ENCODE results near the gene PGAP6. TPM values are rescaled to one million over a fixed set of nuclear protein-coding genes. Genes with fewer than 3 reads are reported as not detected.
"Not testable (repeated sequence)": the region's sequence is repeated elsewhere in the genome, so short reads cannot be mapped to it uniquely, and the experiment has no call there.

Gene PGAP6
- total RNA-seq, 1 donor from 2014 or later: 44.2 TPM

DNA sequence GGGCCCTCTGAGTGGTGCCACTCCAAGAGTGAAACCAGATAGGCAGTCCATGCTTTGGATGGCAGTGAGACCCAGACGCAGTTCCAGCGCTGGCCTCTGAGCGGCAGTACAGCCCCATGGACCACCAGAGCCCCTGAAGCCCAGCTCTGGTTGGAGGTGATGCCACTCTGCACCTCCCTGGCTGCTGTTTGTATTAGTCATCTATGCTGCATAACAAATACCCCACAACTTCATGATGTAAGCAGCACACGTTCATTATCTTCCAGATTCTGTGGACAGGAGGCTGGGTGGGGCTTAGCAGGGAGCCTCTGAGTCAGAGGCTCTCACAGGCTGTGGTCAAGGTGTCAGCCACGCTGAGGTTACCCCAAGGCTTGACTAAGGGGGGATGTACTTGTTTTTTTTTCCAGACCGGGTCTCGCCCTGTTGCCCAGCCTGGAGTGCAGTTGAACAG, 10.1 kb upstream of the PGAP6 start:
- peak; percentile 55 for DNase-seq (ENCODE audit: low read depth)
- no peaks in the 10 kb centered on the region for H3K27me3 ChIP-seq (ENCODE audit: control insufficient read depth, insufficient read depth, low read length)
- TF ChIP-seq, protein P1, sequence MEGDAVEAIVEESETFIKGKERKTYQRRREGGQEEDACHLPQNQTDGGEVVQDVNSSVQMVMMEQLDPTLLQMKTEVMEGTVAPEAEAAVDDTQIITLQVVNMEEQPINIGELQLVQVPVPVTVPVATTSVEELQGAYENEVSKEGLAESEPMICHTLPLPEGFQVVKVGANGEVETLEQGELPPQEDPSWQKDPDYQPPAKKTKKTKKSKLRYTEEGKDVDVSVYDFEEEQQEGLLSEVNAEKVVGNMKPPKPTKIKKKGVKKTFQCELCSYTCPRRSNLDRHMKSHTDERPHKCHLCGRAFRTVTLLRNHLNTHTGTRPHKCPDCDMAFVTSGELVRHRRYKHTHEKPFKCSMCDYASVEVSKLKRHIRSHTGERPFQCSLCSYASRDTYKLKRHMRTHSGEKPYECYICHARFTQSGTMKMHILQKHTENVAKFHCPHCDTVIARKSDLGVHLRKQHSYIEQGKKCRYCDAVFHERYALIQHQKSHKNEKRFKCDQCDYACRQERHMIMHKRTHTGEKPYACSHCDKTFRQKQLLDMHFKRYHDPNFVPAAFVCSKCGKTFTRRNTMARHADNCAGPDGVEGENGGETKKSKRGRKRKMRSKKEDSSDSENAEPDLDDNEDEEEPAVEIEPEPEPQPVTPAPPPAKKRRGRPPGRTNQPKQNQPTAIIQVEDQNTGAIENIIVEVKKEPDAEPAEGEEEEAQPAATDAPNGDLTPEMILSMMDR (IDR thresholded peaks at IDR 0.05; ENCODE audit: insufficient read depth, low read length, severe bottlenecking): peak; percentile 69
- H3K4me3 ChIP-seq (ENCODE audit: low read depth, low read length): no peak overlapping the region
- no peaks in the 10 kb centered on the region for H3K36me3 ChIP-seq (ENCODE audit: control insufficient read depth, insufficient read depth, low read length)
- no peak for FAIRE-seq

DNA sequence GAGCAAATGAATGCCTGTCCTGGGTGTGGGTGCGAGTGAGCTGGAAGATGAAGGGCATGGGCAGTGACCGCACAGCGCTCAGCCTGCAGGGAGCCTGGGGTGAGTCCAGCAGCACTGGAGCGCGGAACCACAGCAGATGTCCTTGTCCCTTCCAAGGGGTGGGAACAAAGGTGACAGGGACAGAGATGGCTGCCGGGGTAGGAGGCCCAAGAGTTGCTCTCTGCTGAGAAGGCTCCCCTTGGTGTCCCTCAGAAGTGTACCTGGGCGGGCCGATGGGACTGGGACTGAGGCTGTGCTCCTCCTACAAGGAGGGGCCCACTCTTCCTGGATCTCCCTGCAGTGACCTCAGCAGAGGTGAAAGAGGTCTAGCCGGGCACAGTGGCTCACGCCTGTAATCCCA, 7.6 kb upstream of the PGAP6 start:
- DNase-seq (ENCODE audit: low read depth): no peak
- FAIRE-seq: no peak
- TF ChIP-seq, protein P1 (IDR thresholded peaks at IDR 0.05; ENCODE audit: insufficient read depth, low read length, severe bottlenecking): no peak

DNA sequence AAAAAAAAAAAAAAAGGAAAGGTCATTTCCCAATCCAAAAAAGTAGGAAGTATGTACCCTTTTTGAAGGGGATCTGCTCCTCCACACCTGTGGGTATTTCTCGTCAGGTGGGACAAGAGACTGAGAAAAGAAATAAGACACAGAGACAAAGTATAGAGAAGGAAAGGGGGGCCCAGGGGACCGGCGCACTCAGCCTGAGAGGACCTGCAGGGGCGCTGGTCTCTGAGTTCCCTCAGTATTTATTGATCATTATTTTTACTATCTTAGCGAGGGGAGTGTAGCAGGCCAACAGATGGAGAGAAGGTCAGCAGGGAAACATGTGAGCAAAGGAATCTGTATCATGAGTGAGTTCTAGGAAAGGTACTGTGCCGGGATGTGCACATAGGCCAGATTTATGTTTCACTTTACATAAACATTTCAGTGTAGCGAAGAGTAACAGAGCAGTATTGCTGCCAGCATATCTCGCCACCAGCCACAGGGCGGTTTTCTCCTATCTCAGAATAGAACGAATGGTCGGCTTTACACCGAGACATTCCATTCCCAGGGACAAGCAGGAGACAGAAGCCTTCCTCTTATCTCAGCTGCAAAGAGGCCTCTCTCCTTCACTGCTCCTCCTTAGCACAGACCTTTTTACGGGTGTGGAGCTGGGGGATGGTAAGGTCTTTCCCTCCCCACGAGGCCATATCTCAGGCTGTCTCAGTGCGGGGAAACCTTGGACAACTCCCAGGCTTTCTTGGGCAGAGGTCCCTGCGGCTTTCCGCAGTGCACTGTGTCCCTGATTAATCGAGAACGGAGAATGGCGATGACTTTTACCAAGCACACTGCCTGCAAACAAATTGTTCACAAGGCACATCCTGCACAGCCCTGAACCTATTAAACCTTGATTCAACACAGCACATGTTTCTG, 6.2 kb upstream of the PGAP6 start:
- not testable (repeated sequence) for DNase-seq (ENCODE audit: low read depth); FAIRE-seq; H3K4me3 ChIP-seq (ENCODE audit: low read depth, low read length); H3K36me3 ChIP-seq (ENCODE audit: control insufficient read depth, insufficient read depth, low read length); H3K27me3 ChIP-seq (ENCODE audit: control insufficient read depth, insufficient read depth, low read length)

More for the DNA sequence above, 7.6 kb upstream of the PGAP6 start:
- Histone ChIP-seq H3K27me3 (ENCODE audit: control insufficient read depth, insufficient read depth, low read length) (no peaks in the 10 kb centered on the region), H3K36me3 (ENCODE audit: control insufficient read depth, insufficient read depth, low read length) (no peaks in the 10 kb centered on the region), H3K4me3 (ENCODE audit: low read depth, low read length) (no peak overlapping the region)

DNA sequence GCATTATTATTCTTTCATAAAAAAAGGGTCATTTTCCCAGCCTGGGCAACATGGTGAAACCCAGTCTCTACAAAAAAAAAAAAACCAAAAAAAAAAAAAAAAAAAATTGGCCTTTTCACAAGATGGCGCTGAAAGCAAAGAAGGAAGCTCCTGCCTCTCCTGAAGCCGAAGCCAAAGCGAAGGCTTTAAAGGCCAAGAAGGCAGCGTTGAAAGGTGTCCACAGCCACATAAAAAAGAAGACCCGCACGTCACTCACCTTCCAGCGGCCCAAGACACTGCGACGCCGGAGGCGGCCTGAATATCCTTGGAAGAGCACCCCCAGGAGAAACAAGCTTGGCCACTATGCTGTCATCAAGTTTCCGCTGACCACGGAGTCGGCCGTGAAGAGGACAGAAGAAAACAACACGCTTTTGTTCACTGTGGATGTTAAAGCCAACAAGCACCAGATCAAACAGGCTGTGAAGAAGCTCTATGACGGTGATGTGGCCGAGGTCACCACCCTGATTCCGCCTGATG, 4.9 kb upstream of the PGAP6 start:
- Histone ChIP-seq H3K4me3 (ENCODE audit: low read depth, low read length) (no peak overlapping the region), H3K27me3 (ENCODE audit: control insufficient read depth, insufficient read depth, low read length) (no peaks in the 10 kb centered on the region), H3K36me3 (ENCODE audit: control insufficient read depth, insufficient read depth, low read length) (no peaks in the 10 kb centered on the region)
- no peak for FAIRE-seq
- TF ChIP-seq, protein P1 (IDR thresholded peaks at IDR 0.05; ENCODE audit: insufficient read depth, low read length, severe bottlenecking): no peak
- no peak for DNase-seq (ENCODE audit: low read depth)

DNA sequence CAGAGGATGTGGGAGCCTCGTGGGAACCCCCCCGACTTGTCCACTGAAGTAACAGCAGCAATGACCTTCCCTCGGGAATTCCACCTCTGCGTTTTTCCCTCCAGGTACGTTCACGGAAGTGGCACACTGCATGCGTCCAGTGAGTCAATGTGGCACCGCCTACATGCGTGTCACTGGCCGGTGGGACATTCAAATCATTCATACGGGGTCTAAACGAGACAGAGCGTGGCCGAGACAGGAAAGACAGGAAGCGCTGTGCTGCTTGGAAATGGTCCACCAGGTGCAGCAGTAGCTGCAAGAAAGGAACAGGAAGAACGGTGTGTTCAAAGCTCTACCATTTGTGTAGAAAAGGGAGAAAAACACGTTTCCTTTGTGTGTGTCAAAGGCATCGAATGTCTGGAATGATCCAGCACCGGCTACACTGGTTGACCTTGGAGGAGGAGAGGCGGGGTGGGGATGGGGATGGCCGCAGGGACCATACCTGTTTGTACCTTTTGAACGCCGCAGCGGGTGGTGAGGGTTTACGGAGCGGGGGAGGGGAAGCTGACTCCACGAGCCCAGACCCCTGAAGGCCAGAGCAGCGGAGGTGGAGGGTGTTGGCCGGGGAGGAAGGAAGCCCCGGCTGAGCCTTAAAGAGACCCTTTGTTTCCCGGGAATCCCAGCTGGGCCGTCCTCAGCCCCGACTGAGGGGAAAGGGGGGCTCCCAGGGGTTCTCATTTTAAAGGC, 1.7 kb upstream of the PGAP6 start:
- peak overlapping the region; percentile 18 for H3K4me3 ChIP-seq (ENCODE audit: low read depth, low read length)
- no peaks in the 10 kb centered on the region for H3K36me3 ChIP-seq (ENCODE audit: control insufficient read depth, insufficient read depth, low read length)
- FAIRE-seq (peak; percentile 94), DNase-seq (ENCODE audit: low read depth) (peak; percentile 74)
- no peaks in the 10 kb centered on the region for H3K27me3 ChIP-seq (ENCODE audit: control insufficient read depth, insufficient read depth, low read length)
- TF ChIP-seq, protein P1 (IDR thresholded peaks at IDR 0.05; ENCODE audit: insufficient read depth, low read length, severe bottlenecking): peak; percentile 17
